Uterus (tissue), 2 donors: ENCODE measurements around the gene TPM2.

ENCODE experiments used
- CTCF ChIP-seq, 4 experiments: fragments of 200-600 bp in 2 of 4; fragments of 450-650 bp in 2 of 4; sonication (generic) in 2 of 4; IDR thresholded peaks; one replicate each; pipeline ENCODE4 v1.5.1; 2016 to 2019; ENCODE audit warnings: antibody characterized with exemption in 4 of 4, mild to moderate bottlenecking in 2 of 4, moderate library complexity in 1 of 4
- POLR2A ChIP-seq, 2 donors: fragments of 450-650 bp; IDR thresholded peaks; one replicate each; pipeline ENCODE4 v1.6.1; 2016; ENCODE audit warnings: antibody characterized with exemption in 2 of 2, mild to moderate bottlenecking in 1 of 2, moderate library complexity in 1 of 2

DNA sequence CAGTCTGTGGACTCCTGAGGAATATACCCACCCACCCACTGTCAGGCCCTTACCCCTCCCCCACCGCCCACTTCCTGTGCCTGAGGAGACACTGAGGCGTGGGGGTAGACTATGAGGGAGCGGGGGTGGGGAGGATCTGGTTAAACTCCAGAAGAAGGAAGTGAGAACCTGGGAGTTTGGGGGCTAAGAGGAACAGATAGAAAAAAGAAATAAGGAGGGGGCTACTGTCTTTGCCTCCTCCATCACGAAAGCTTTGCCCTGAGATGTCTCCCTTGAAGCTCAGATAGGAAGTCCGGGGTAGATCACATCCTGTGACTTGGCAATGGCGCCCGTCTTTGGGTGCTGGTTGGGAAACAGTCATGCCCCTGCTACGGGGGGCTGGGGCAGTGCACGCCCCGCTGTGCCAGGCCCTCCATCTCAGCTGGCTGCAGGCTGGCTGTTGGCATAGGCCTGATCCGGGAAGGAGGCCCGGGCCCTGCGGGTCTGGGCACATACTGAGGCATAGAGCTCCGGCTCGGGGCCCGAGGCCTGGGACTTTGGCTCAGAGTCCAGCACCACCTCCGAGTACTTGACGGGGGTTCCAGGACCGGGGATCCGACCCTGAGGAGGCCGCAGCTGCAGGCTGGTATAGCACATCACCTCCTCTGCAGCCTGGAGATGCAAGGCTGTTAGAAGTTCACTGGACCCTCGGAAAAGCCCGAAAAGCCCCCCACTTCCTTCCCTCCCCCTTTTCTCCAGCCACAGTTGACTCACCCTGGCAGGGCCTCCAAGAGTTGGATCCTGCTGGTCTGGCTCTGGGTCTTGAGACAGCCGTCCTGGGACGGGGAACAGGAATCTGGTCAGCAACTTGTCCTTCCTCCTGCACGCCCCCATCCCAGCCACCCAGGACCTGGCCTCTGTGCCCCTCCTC is 40.0 kb downstream of the TPM2 start:
- TF ChIP-seq POLR2A (IDR thresholded peaks at IDR 0.05) (no peak), CTCF (IDR thresholded peaks at IDR 0.05) (no peak)
